ENCODE results near the gene P2RY6. TPM values are rescaled to one million over a fixed set of nuclear protein-coding genes. Genes with fewer than 3 reads are reported as not detected.

Gene P2RY6
- total RNA-seq, 1 donor, result 1.2 TPM

DNA sequence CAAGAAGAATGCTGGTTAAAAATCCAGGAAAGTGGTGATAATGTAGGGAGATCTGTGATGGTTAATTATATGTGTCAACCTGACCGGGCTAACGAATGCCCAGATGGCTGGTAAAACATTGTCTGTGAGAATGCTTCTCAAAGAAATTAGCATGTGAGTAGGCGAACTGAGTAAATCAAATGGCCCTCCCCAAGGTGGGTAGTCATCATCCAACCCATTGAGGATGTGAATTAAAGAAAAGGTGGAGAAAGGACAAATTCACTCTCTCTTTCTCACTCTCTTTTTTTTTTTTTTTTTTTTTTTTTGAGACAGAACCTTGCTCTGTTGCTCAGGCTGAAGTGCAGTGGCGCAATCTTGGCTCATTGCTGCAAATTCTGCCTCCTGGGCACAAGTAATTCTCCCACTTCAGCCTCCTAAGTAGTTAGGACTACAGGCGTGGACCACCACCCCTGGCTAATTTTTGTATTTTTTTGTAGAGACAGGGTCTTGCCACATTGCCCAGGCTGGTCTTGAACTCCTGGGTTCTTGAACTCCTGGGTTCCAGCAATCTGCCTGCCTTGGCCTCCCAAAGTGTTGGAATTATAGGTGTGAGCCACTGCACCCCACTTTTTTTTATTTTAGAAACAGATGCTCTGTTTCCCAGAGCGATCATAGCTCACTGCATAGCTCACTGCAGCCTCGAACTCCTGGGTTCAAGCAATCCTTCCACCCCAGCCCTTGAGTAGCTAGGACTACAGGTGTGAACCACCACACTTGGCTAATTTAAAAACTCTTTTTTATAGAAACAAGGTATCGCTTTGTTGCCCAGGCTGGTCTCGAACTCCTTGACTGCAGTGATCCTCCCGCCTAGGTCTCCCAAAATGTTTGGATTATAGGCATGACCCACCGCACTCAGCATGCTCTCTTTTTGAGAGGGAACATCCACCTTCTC, 22.0 kb upstream of the P2RY6 start:
- H3K4me3 ChIP-seq (ENCODE audit: low read depth, low read length), result no peak overlapping the region
- DNase-seq (ENCODE audit: low read depth), result no peak
- TF ChIP-seq, protein P1, sequence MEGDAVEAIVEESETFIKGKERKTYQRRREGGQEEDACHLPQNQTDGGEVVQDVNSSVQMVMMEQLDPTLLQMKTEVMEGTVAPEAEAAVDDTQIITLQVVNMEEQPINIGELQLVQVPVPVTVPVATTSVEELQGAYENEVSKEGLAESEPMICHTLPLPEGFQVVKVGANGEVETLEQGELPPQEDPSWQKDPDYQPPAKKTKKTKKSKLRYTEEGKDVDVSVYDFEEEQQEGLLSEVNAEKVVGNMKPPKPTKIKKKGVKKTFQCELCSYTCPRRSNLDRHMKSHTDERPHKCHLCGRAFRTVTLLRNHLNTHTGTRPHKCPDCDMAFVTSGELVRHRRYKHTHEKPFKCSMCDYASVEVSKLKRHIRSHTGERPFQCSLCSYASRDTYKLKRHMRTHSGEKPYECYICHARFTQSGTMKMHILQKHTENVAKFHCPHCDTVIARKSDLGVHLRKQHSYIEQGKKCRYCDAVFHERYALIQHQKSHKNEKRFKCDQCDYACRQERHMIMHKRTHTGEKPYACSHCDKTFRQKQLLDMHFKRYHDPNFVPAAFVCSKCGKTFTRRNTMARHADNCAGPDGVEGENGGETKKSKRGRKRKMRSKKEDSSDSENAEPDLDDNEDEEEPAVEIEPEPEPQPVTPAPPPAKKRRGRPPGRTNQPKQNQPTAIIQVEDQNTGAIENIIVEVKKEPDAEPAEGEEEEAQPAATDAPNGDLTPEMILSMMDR (IDR thresholded peaks at IDR 0.05; ENCODE audit: insufficient read depth, low read length), result no peak

DNA sequence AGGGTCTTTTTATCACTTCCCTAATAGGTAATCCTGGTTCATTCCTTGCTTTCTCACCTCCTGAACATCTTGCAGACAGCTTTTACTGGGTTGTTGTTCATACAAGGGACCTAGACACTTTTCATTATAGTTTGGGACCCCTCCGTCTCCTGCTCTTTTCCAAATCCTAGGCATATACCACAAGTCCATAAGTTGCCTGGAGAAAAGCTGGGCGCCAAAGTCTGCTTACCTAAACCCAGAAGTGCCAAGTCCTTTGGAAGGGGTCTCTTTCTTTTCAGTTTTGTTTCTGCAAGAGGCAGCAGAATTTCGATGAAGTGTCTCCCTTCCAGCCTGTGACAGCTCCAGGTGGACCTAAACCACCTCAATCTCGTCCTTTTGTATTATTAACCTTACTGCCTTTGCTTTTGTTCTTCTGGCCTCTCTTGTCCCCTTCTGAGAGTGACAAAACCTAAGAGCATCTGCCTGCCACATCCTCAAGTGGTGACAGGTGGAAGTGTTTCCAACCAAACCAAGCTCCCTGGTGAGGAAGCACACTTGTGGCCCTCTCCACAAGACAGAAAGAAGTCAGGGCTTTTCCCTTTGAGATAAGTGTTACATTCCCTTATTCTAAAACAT, 19.5 kb upstream of the P2RY6 start:
- TF ChIP-seq, protein P1 (IDR thresholded peaks at IDR 0.05; ENCODE audit: insufficient read depth, low read length), result no peak
- H3K4me3 ChIP-seq (ENCODE audit: low read depth, low read length), result no peak overlapping the region
- DNase-seq (ENCODE audit: low read depth), result no peak

DNA sequence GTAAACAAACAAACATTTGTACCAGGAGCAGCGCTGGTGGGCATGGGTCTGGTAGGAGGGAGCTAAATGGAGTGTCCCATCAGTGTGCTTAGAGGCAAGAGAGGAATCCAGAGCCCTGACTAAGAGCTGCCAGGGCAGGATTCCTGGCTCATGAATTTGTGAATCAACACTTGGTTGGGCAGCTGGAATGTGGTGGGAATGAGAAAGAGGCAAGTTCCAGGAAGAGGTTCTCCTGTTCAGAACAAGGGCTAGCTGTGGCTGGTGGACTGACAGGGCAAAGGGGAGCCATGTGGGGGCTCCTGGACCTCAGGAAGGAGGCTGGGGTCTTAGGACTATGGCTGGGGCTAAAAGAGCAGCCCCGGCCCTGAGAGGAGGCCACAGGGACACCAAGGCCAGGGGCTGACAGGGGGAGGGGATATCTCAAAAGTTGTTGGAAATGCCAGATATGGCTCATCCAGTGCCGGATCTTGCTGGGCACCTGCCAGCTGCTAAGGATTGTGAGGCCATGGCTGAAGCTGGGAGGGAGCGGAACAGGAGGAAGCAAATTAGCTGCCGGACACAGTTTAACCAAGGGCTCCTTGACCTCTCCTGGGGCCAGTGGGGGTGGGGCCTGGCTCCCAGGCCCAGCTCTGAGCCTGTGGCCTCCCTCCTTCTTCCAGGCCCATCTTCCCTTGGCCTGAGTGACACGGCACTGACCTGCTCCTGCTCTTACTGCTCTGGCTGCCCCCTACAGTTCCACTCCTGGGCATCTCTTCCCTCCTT, 14.6 kb upstream of the P2RY6 start:
- TF ChIP-seq, protein P1 (IDR thresholded peaks at IDR 0.05; ENCODE audit: insufficient read depth, low read length), result no peak
- no peak overlapping the region for H3K4me3 ChIP-seq (ENCODE audit: low read depth, low read length)
- DNase-seq (ENCODE audit: low read depth), result peak; percentile 95

DNA sequence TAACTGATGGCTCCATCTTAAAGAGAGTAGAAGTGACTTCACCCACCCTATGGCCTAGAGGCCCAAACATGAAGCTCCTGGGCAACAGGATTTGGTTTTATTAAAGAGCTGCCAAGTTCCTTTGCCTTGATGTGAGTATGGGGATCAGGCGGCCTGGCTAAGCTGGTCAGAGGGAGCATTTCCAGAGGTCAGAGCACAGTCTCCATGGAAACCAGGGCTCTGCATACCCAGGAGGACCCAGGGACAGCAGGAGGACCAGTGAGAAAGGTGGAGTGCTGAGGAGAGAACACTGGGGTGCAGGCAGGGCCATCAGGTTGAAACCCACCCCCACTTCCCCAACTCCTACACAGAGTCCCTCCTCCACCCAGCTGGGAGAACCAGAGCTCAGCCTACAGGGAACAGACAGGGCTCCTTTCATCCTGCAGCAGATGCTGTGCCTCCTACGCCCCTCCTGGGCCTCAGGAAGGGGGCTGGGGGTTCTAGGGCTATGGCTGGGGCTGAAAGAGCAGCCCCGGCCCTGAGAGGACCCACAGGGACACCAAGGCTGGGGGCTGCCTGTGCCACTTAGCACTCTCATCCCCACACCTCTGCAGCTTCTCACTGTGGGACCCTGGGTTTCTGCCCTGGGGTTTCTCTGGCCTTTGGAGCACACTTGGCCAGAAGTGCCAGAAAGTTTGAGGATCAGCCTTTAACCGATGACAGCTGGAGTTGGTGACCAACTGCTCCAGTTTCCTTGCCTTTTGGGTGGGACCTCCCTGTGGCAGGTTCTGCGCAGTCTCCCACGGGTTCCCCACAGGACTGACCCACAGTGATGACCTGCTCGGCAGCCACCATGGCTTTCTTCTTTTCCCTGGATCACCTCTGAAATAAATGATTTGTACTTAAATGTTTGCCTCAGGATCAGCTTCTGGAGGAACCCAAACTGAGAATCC, 13.8 kb upstream of the P2RY6 start:
- no peak overlapping the region for H3K4me3 ChIP-seq (ENCODE audit: low read depth, low read length)
- TF ChIP-seq, protein P1 (IDR thresholded peaks at IDR 0.05; ENCODE audit: insufficient read depth, low read length), result no peak
- no peak for DNase-seq (ENCODE audit: low read depth)

DNA sequence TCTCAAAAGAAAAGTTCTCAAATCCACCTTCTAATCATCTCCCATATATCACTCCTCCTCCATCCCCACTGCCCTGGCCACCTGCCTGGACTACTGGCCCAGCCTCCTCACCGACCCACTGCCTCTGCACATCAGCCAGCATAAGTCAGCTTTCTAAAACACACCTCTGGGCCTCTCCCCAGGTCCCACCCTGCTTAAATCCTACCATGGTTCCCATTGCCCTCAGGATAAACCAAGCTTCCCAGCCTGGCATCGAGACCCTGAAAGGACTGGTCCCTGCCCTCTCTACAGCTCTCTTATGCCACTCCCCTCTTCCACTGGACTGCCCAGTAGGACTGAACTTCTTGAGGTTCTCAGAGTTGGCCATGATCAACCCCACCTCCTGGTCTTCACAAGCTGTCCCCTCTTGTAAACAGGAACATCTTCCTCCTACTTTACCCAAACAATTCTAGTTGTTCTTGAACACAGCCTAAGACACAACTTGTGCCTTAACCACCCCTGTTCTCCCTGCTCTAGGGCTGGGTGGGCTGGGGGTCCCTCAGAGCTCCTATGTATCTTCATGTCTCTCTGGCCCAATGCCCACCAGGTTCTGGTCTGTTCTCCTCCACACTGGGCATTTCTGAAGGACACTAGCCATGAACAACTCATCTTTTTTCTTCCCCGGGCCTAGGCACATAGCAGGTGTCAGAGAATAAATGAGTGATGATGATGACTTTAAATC, 12.6 kb upstream of the P2RY6 start:
- TF ChIP-seq, protein P1 (IDR thresholded peaks at IDR 0.05; ENCODE audit: insufficient read depth, low read length), result no peak

More for the DNA sequence above, 12.6 kb upstream of the P2RY6 start:
- DNase-seq (ENCODE audit: low read depth), result no peak
- no peak overlapping the region for H3K4me3 ChIP-seq (ENCODE audit: low read depth, low read length)

All from fibroblast of the aortic adventitia (primary cell).